GM23338 (cell line): Measurements from ENCODE around the gene DPYD. TPM values are rescaled to one million over a fixed set of nuclear protein-coding genes. Genes with fewer than 3 reads are reported as not detected.

Experiments used
- ATAC-seq: fragments of 200-7000 bp; cut with Tn5 transposase; 3 replicates; pipeline ENCODE4 v1.9.1; 2020
- DNase-seq: peaks from one replicate; pipeline ENCODE4 v3.0.0-alpha.2; 2015; ENCODE audit warnings: low spot score
- H2AFZ ChIP-seq: fragments of 200-600 bp; sonication (generic); 2 replicates; pipeline ENCODE4 v1.8.0; 2016; ENCODE audit warnings: antibody characterized with exemption, mild to moderate bottlenecking, moderate library complexity
- H3F3A ChIP-seq: fragments of 200-600 bp; sonication (generic); replicated peaks from 2 replicates; pipeline ENCODE4 v1.8.0; 2017; ENCODE audit warnings: antibody characterized with exemption, mixed run types, low read depth
- H3K27ac ChIP-seq: fragments of 200-600 bp; sonication (generic); 2 replicates; pipeline ENCODE4 v1.6.1; 2016; ENCODE audit warnings: low read depth
- H3K27me3 ChIP-seq: fragments of 200-600 bp; sonication (generic); 2 replicates; pipeline ENCODE4 v1.8.0; 2016; ENCODE audit warnings: mild to moderate bottlenecking, mixed run types, moderate library complexity; ENCODE audit not compliant: insufficient read depth
- H3K36me3 ChIP-seq: fragments of 200-600 bp; sonication (generic); 2 replicates; pipeline ENCODE4 v1.8.0; 2016; ENCODE audit warnings: mild to moderate bottlenecking; ENCODE audit not compliant: insufficient read depth
- H3K4me1 ChIP-seq: fragments of 200-600 bp; sonication (generic); 2 replicates; pipeline ENCODE4 v1.8.0; 2016; ENCODE audit warnings: mild to moderate bottlenecking, moderate library complexity; ENCODE audit not compliant: insufficient read depth
- H3K4me2 ChIP-seq: fragments of 200-600 bp; sonication (generic); 2 replicates; pipeline ENCODE4 v1.7.1; 2017; ENCODE audit warnings: mixed run types
- H3K4me3 ChIP-seq: fragments of 200-600 bp; sonication (generic); 2 replicates; pipeline ENCODE4 v1.6.1; 2016; ENCODE audit warnings: mixed run types
- H3K79me2 ChIP-seq: fragments of 200-600 bp; sonication (generic); replicated peaks from 2 replicates; pipeline ENCODE4 v1.8.0; 2017; ENCODE audit warnings: mild to moderate bottlenecking; ENCODE audit not compliant: insufficient read depth
- H3K9me2 ChIP-seq: fragments of 200-600 bp; sonication (generic); 2 replicates; pipeline ENCODE4 v1.8.0; 2017; ENCODE audit not compliant: insufficient read depth
- H4K20me1 ChIP-seq: fragments of 200-600 bp; sonication (generic); replicated peaks from 2 replicates; pipeline ENCODE4 v1.8.0; 2017; ENCODE audit warnings: mild to moderate bottlenecking; ENCODE audit not compliant: insufficient read depth
- H3K27ac Mint-ChIP-seq: 2 replicates; pipeline ENCODE4 v1.8.0; 2020; ENCODE audit warnings: inconsistent platforms, mild to moderate bottlenecking, moderate library complexity, mixed read lengths
- H3K27me3 Mint-ChIP-seq: 3 replicates; pipeline ENCODE4 v1.8.0; 2022; ENCODE audit warnings: low read depth, mild to moderate bottlenecking, moderate library complexity, mixed read lengths, inconsistent platforms; ENCODE audit not compliant: insufficient read depth, poor library complexity
- H3K36me3 Mint-ChIP-seq: 3 replicates; pipeline ENCODE4 v1.8.0; 2021; ENCODE audit warnings: low read depth, mild to moderate bottlenecking, inconsistent platforms, moderate library complexity, mixed read lengths
- H3K4me1 Mint-ChIP-seq: 3 replicates; pipeline ENCODE4 v1.8.0; 2020; ENCODE audit warnings: mild to moderate bottlenecking, inconsistent platforms, mixed read lengths
- H3K4me3 Mint-ChIP-seq: 3 replicates; pipeline ENCODE4 v1.8.0; 2021; ENCODE audit warnings: moderate library complexity, mild to moderate bottlenecking, inconsistent platforms, mixed read lengths
- H3K9me3 Mint-ChIP-seq: 3 replicates; pipeline ENCODE4 v1.8.0; 2020; ENCODE audit warnings: moderate library complexity, mild to moderate bottlenecking, inconsistent platforms, mixed read lengths
- CREB1 ChIP-seq: fragments of 250-450 bp; sonication (Bioruptor Pico); IDR thresholded peaks from 2 replicates; pipeline ENCODE4 v1.5.0; 2020; ENCODE audit warnings: low read depth, mild to moderate bottlenecking, moderate library complexity
- NANOG ChIP-seq: IDR thresholded peaks from 2 replicates; pipeline ENCODE4 v1.6.1; 2016; ENCODE audit warnings: antibody characterized with exemption, borderline replicate concordance
- STAT1 ChIP-seq: IDR thresholded peaks from one replicate; pipeline ENCODE4 v1.6.1; 2016; ENCODE audit warnings: antibody characterized with exemption; ENCODE audit not compliant: unreplicated experiment
- ZNF462 ChIP-seq: fragments of 250-450 bp; sonication (Bioruptor Pico); IDR thresholded peaks from 2 replicates; pipeline ENCODE4 v1.5.0; 2020; ENCODE audit warnings: mild to moderate bottlenecking, moderate library complexity
- polyA plus RNA-seq: library from polyadenylated mRNA; unstranded; fragments of >200 nt; fragmentation: Nextera tagmentation; extraction: Ambion mirVana; gene quantifications from 2 replicates; pipeline ENCODE4 v1.2.1, GENCODE V29; 2016
- total RNA-seq: library from RNA; depleted of rRNA; stranded (reverse); fragments of >200 nt; shearing (Covaris generic); gene quantifications from 2 replicates; pipeline ENCODE4 v1.2.3, GENCODE V29; 2014
- TF ChIP-seq, protein P1 (sequence below): IDR thresholded peaks from one replicate; pipeline ENCODE4 v1.6.1; 2018; ENCODE audit warnings: antibody characterized with exemption; ENCODE audit not compliant: unreplicated experiment
- TF ChIP-seq, protein P2 (sequence below): IDR thresholded peaks from 2 replicates; pipeline ENCODE4 v1.6.1; 2016; ENCODE audit warnings: antibody characterized with exemption
- TF ChIP-seq, protein P3 (sequence below), 2 experiments: fragments of 200-600 bp in 1 of 2; sonication (generic) in 1 of 2; conservative IDR thresholded peaks; 2 replicates each; pipeline versions ENCODE4 v1.5.1 to v1.6.1; 2016 to 2017; ENCODE audit warnings: antibody characterized with exemption in 2 of 2, low read depth in 2 of 2, mild to moderate bottlenecking in 2 of 2, moderate library complexity in 1 of 2

The DPYD gene
- total and polyA plus RNA-seq, 2 experiments from 2014 or later: 0.50 to 1.6 TPM

DNA sequence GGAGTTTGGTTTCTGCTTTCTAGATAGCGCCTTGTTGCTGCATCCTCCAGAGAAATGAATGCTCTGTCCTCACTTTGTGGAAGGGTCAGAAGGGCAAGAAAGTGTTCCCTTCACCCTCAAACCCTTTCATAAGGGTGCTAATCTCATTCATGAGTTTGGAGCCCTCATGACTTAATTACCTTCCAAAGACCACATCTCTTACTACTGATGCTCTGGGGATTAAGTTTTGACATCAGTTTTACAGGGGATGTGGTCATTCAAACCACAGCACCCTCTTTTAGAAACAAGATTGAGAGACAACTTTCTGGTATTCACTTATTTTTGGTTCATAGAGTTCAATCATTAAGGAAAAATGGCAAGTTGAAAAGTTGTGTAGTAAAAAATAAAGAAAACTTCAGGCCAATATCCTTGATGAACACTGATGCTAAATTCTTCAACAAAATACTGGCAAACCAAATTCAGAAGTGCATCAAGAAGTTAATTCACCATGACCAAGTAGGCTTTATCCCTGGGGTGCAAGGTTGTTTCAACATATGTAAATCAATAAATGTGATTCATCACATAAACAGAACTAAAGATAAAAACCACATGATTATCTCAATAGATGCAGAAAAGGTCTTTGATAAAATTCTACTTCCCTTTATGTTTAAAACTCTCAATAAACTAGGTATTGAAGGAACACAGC lies 757.1 kb downstream of the DPYD start (continued):
- TF ChIP-seq, protein P1, sequence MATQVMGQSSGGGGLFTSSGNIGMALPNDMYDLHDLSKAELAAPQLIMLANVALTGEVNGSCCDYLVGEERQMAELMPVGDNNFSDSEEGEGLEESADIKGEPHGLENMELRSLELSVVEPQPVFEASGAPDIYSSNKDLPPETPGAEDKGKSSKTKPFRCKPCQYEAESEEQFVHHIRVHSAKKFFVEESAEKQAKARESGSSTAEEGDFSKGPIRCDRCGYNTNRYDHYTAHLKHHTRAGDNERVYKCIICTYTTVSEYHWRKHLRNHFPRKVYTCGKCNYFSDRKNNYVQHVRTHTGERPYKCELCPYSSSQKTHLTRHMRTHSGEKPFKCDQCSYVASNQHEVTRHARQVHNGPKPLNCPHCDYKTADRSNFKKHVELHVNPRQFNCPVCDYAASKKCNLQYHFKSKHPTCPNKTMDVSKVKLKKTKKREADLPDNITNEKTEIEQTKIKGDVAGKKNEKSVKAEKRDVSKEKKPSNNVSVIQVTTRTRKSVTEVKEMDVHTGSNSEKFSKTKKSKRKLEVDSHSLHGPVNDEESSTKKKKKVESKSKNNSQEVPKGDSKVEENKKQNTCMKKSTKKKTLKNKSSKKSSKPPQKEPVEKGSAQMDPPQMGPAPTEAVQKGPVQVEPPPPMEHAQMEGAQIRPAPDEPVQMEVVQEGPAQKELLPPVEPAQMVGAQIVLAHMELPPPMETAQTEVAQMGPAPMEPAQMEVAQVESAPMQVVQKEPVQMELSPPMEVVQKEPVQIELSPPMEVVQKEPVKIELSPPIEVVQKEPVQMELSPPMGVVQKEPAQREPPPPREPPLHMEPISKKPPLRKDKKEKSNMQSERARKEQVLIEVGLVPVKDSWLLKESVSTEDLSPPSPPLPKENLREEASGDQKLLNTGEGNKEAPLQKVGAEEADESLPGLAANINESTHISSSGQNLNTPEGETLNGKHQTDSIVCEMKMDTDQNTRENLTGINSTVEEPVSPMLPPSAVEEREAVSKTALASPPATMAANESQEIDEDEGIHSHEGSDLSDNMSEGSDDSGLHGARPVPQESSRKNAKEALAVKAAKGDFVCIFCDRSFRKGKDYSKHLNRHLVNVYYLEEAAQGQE: no peak
- TF ChIP-seq, protein P2, sequence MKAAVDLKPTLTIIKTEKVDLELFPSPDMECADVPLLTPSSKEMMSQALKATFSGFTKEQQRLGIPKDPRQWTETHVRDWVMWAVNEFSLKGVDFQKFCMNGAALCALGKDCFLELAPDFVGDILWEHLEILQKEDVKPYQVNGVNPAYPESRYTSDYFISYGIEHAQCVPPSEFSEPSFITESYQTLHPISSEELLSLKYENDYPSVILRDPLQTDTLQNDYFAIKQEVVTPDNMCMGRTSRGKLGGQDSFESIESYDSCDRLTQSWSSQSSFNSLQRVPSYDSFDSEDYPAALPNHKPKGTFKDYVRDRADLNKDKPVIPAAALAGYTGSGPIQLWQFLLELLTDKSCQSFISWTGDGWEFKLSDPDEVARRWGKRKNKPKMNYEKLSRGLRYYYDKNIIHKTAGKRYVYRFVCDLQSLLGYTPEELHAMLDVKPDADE: no peak
- TF ChIP-seq, protein P3, sequence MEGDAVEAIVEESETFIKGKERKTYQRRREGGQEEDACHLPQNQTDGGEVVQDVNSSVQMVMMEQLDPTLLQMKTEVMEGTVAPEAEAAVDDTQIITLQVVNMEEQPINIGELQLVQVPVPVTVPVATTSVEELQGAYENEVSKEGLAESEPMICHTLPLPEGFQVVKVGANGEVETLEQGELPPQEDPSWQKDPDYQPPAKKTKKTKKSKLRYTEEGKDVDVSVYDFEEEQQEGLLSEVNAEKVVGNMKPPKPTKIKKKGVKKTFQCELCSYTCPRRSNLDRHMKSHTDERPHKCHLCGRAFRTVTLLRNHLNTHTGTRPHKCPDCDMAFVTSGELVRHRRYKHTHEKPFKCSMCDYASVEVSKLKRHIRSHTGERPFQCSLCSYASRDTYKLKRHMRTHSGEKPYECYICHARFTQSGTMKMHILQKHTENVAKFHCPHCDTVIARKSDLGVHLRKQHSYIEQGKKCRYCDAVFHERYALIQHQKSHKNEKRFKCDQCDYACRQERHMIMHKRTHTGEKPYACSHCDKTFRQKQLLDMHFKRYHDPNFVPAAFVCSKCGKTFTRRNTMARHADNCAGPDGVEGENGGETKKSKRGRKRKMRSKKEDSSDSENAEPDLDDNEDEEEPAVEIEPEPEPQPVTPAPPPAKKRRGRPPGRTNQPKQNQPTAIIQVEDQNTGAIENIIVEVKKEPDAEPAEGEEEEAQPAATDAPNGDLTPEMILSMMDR (conservative IDR thresholded peaks at IDR 0.05; ENCODE audit: low read depth in 2 of 2): no peak
- no peak for TF ChIP-seq STAT1

- H3K4me2 ChIP-seq: no peak overlapping the region
- no peak overlapping the region for H2AFZ ChIP-seq
- H4K20me1 ChIP-seq: no peaks in the 10 kb centered on the region
- H3K27ac Mint-ChIP-seq: no peak overlapping the region
- no peaks in the 10 kb centered on the region for H3K9me2 ChIP-seq
- H3K4me1 ChIP-seq: no peaks in the 10 kb centered on the region
- H3K4me3 Mint-ChIP-seq: no peak overlapping the region
- no peak overlapping the region for H3K4me3 ChIP-seq
- H3K79me2 ChIP-seq: no peaks in the 10 kb centered on the region
- H3K36me3 ChIP-seq: no peaks in the 10 kb centered on the region
- no peak for DNase-seq
- no peak for ATAC-seq
- no peaks in the 10 kb centered on the region; the same call in 2 of the 3 replicates for H3K9me3 Mint-ChIP-seq
- H3K27ac ChIP-seq: no peak overlapping the region
- no peaks in the 10 kb centered on the region for H3K27me3 ChIP-seq
- H3K36me3 Mint-ChIP-seq: no peaks in the 10 kb centered on the region
- H3K27me3 Mint-ChIP-seq: peaks cover 2% of the 10 kb centered on the region
- H3K4me1 Mint-ChIP-seq: no peaks in the 10 kb centered on the region
- H3F3A ChIP-seq: no peaks in the 10 kb centered on the region
- TF ChIP-seq NANOG (no peak), ZNF462 (CRISPR knock-in tag) (no peak), CREB1 (no peak)
- TF ChIP-seq, protein P1: no peak
Observed at GRCh38 chr1:97160818-97161217, 760.0 kb downstream of the DPYD start.
